GM23338 (cell line): ENCODE measurements around the gene LAMTOR1. TPM values are rescaled to one million over a fixed set of nuclear protein-coding genes. Genes with fewer than 3 reads are reported as not detected.

Experiments used
- ATAC-seq: fragments of 200-7000 bp; cut with Tn5 transposase; 3 replicates; pipeline ENCODE4 v1.9.1; 2020
- DNase-seq: peaks from one replicate; pipeline ENCODE4 v3.0.0-alpha.2; 2015; ENCODE audit warnings: low spot score
- H2AFZ ChIP-seq: fragments of 200-600 bp; sonication (generic); 2 replicates; pipeline ENCODE4 v1.8.0; 2016; ENCODE audit warnings: antibody characterized with exemption, mild to moderate bottlenecking, moderate library complexity
- H3F3A ChIP-seq: fragments of 200-600 bp; sonication (generic); replicated peaks from 2 replicates; pipeline ENCODE4 v1.8.0; 2017; ENCODE audit warnings: antibody characterized with exemption, mixed run types, low read depth
- H3K27ac ChIP-seq: fragments of 200-600 bp; sonication (generic); 2 replicates; pipeline ENCODE4 v1.6.1; 2016; ENCODE audit warnings: low read depth
- H3K27me3 ChIP-seq: fragments of 200-600 bp; sonication (generic); 2 replicates; pipeline ENCODE4 v1.8.0; 2016; ENCODE audit warnings: mild to moderate bottlenecking, mixed run types, moderate library complexity; ENCODE audit not compliant: insufficient read depth
- H3K36me3 ChIP-seq: fragments of 200-600 bp; sonication (generic); 2 replicates; pipeline ENCODE4 v1.8.0; 2016; ENCODE audit warnings: mild to moderate bottlenecking; ENCODE audit not compliant: insufficient read depth
- H3K4me1 ChIP-seq: fragments of 200-600 bp; sonication (generic); 2 replicates; pipeline ENCODE4 v1.8.0; 2016; ENCODE audit warnings: mild to moderate bottlenecking, moderate library complexity; ENCODE audit not compliant: insufficient read depth
- H3K4me2 ChIP-seq: fragments of 200-600 bp; sonication (generic); 2 replicates; pipeline ENCODE4 v1.7.1; 2017; ENCODE audit warnings: mixed run types
- H3K4me3 ChIP-seq: fragments of 200-600 bp; sonication (generic); 2 replicates; pipeline ENCODE4 v1.6.1; 2016; ENCODE audit warnings: mixed run types
- H3K79me2 ChIP-seq: fragments of 200-600 bp; sonication (generic); replicated peaks from 2 replicates; pipeline ENCODE4 v1.8.0; 2017; ENCODE audit warnings: mild to moderate bottlenecking; ENCODE audit not compliant: insufficient read depth
- H3K9me2 ChIP-seq: fragments of 200-600 bp; sonication (generic); 2 replicates; pipeline ENCODE4 v1.8.0; 2017; ENCODE audit not compliant: insufficient read depth
- H4K20me1 ChIP-seq: fragments of 200-600 bp; sonication (generic); replicated peaks from 2 replicates; pipeline ENCODE4 v1.8.0; 2017; ENCODE audit warnings: mild to moderate bottlenecking; ENCODE audit not compliant: insufficient read depth
- H3K27ac Mint-ChIP-seq: 2 replicates; pipeline ENCODE4 v1.8.0; 2020; ENCODE audit warnings: inconsistent platforms, mild to moderate bottlenecking, moderate library complexity, mixed read lengths
- H3K27me3 Mint-ChIP-seq: 3 replicates; pipeline ENCODE4 v1.8.0; 2022; ENCODE audit warnings: low read depth, mild to moderate bottlenecking, moderate library complexity, mixed read lengths, inconsistent platforms; ENCODE audit not compliant: insufficient read depth, poor library complexity
- H3K36me3 Mint-ChIP-seq: 3 replicates; pipeline ENCODE4 v1.8.0; 2021; ENCODE audit warnings: low read depth, mild to moderate bottlenecking, inconsistent platforms, moderate library complexity, mixed read lengths
- H3K4me1 Mint-ChIP-seq: 3 replicates; pipeline ENCODE4 v1.8.0; 2020; ENCODE audit warnings: mild to moderate bottlenecking, inconsistent platforms, mixed read lengths
- H3K4me3 Mint-ChIP-seq: 3 replicates; pipeline ENCODE4 v1.8.0; 2021; ENCODE audit warnings: moderate library complexity, mild to moderate bottlenecking, inconsistent platforms, mixed read lengths
- H3K9me3 Mint-ChIP-seq: 3 replicates; pipeline ENCODE4 v1.8.0; 2020; ENCODE audit warnings: moderate library complexity, mild to moderate bottlenecking, inconsistent platforms, mixed read lengths
- CREB1 ChIP-seq: fragments of 250-450 bp; sonication (Bioruptor Pico); IDR thresholded peaks from 2 replicates; pipeline ENCODE4 v1.5.0; 2020; ENCODE audit warnings: low read depth, mild to moderate bottlenecking, moderate library complexity
- CTCF ChIP-seq, 2 experiments: fragments of 200-600 bp in 1 of 2; sonication (generic) in 1 of 2; conservative IDR thresholded peaks; 2 replicates each; pipeline versions ENCODE4 v1.5.1 to v1.6.1; 2016 to 2017; ENCODE audit warnings: antibody characterized with exemption in 2 of 2, low read depth in 2 of 2, mild to moderate bottlenecking in 2 of 2, moderate library complexity in 1 of 2
- ETS1 ChIP-seq: IDR thresholded peaks from 2 replicates; pipeline ENCODE4 v1.6.1; 2016; ENCODE audit warnings: antibody characterized with exemption
- EZH2 ChIP-seq: fragments of 200-600 bp; sonication (generic); IDR thresholded peaks from one replicate; pipeline ENCODE4 v1.8.0; 2017; ENCODE audit warnings: antibody characterized with exemption, mild to moderate bottlenecking, low read depth; ENCODE audit not compliant: unreplicated experiment
- EZH2phosphoT487 ChIP-seq: fragments of 200-600 bp; sonication (generic); IDR thresholded peaks from one replicate; pipeline ENCODE4 v1.8.1; 2018; ENCODE audit warnings: antibody characterized with exemption; ENCODE audit not compliant: unreplicated experiment
- NANOG ChIP-seq: IDR thresholded peaks from 2 replicates; pipeline ENCODE4 v1.6.1; 2016; ENCODE audit warnings: antibody characterized with exemption, borderline replicate concordance
- POLR2AphosphoS5 ChIP-seq: IDR thresholded peaks from 2 replicates; pipeline ENCODE4 v1.6.1; 2016; ENCODE audit warnings: antibody characterized with exemption, low read depth
- REST ChIP-seq: IDR thresholded peaks from one replicate; pipeline ENCODE4 v1.6.1; 2018; ENCODE audit warnings: antibody characterized with exemption; ENCODE audit not compliant: unreplicated experiment
- STAT1 ChIP-seq: IDR thresholded peaks from one replicate; pipeline ENCODE4 v1.6.1; 2016; ENCODE audit warnings: antibody characterized with exemption; ENCODE audit not compliant: unreplicated experiment
- ZNF114 ChIP-seq: fragments of 250-450 bp; sonication (Bioruptor Pico); IDR thresholded peaks from 2 replicates; pipeline ENCODE4 v1.5.0; 2020; ENCODE audit warnings: mild to moderate bottlenecking, moderate library complexity
- ZNF331 ChIP-seq: fragments of 250-450 bp; sonication (Bioruptor Pico); IDR thresholded peaks from 2 replicates; pipeline ENCODE4 v1.5.0; 2020; ENCODE audit warnings: low read depth, mild to moderate bottlenecking, moderate library complexity
- polyA plus RNA-seq: library from polyadenylated mRNA; unstranded; fragments of >200 nt; fragmentation: Nextera tagmentation; extraction: Ambion mirVana; gene quantifications from 2 replicates; pipeline ENCODE4 v1.2.1, GENCODE V29; 2016
- total RNA-seq: library from RNA; depleted of rRNA; stranded (reverse); fragments of >200 nt; shearing (Covaris generic); gene quantifications from 2 replicates; pipeline ENCODE4 v1.2.3, GENCODE V29; 2014

LAMTOR1 gene
- total and polyA plus RNA-seq, 2 experiments from 2014 or later = 112 to 157 TPM

GRCh38 chr11:72080326-72081183 is 22.5 kb downstream of the LAMTOR1 start, which contains the start of the genes LRRC51 and NUMA1:
Gene LRRC51, plus strand, starts transcription at chr11:72080850. Its CDS starts 8,234 bp downstream, at chr11:72089084.
Gene NUMA1, minus strand, starts transcription at chr11:72080542. Its CDS starts 44,599 bp downstream, at chr11:72035943.
- Mint-ChIP-seq H3K4me1 (peaks cover 19% of the 10 kb centered on the region), H3K27me3 (peaks cover 4% of the 10 kb centered on the region), H3K27ac (peak within 1 kb of the TSS; percentile 99), H3K36me3 (peaks cover 7% of the 10 kb centered on the region; the same call in 1 of the 3 replicates), H3K9me3 (no peaks in the 10 kb centered on the region), H3K4me3 (peak within 1 kb of the TSS; percentile 86)
- ATAC-seq = peak; percentile 96
- TF ChIP-seq CREB1 (CRISPR knock-in tag) (peak; percentile 94), ZNF331 (no peak), ETS1 (peak; percentile 77), EZH2phosphoT487 (no peak), STAT1 (no peak), EZH2 (no peak), NANOG (no peak), CTCF (conservative IDR thresholded peaks at IDR 0.05; ENCODE audit: low read depth in 2 of 2) (no peak), REST (peak; percentile 21), POLR2AphosphoS5 (peak; percentile 86), ZNF114 (CRISPR knock-in tag) (no peak)
- Histone ChIP-seq H3K4me1 (0 out of 2 replicates have a peak, but pooled peaks cover 8% of the 10 kb centered on the region), H3K36me3 (no peaks in the 10 kb centered on the region), H3K79me2 (peaks cover 44% of the 10 kb centered on the region), H2AFZ (peak within 1 kb of the TSS; percentile 11), H3K9me2 (no peaks in the 10 kb centered on the region), H4K20me1 (peaks cover 18% of the 10 kb centered on the region; the same call in 1 of the 2 replicates), H3K27ac (peak within 1 kb of the TSS; percentile 91), H3F3A (no peaks in the 10 kb centered on the region), H3K4me3 (peak within 1 kb of the TSS; percentile 80), H3K27me3 (no peaks in the 10 kb centered on the region), H3K4me2 (peak within 1 kb of the TSS; percentile 87)
- peak; percentile 100 for DNase-seq
